HG03135 (cell line): ENCODE data around the gene VPS35L.

ENCODE experiments used
- ATAC-seq: cut with Tn5 transposase; IDR thresholded peaks from one replicate; pipeline ENCODE4 v1.9.1; 2021; ENCODE audit warnings: mild to moderate bottlenecking, moderate library complexity; ENCODE audit not compliant: unreplicated experiment

VPS35L gene

GRCh38 chr16:19743816-19744159, 188.3 kb downstream of the VPS35L start:
- ATAC-seq: no peak

GRCh38 chr16:19744670-19745069, 189.2 kb downstream of the VPS35L start:
- no peak for ATAC-seq

- no peak for ATAC-seq
These were observed 189.9 kb downstream of the VPS35L start for GRCh38 chr16:19745286-19746010.

- no peak for ATAC-seq
These were observed 191.1 kb downstream of the VPS35L start for GRCh38 chr16:19746561-19746960.

- no peak for ATAC-seq
These were observed 193.1 kb downstream of the VPS35L start for GRCh38 chr16:19748389-19749168.

- no peak for ATAC-seq
These were observed 194.1 kb downstream of the VPS35L start for GRCh38 chr16:19749571-19750080.
